H54 (cell line): ENCODE results near the gene SLC24A1.

Source experiments
- DNase-seq: peaks from one replicate; pipeline ENCODE4 v3.0.0; 2011; ENCODE audit warnings: low spot score, mixed read lengths; ENCODE audit not compliant: insufficient read length
- FAIRE-seq: peaks from 3 replicates; lab custom pipeline; 2011; peaks lifted over from hg19 to GRCh38; lab: Jason Lieb, UNC
- POLR2A ChIP-seq: IDR thresholded peaks from 2 replicates; pipeline ENCODE4 v1.6.1; 2011; ENCODE audit warnings: low read depth, mild to moderate bottlenecking, low read length

SLC24A1 gene

GRCh38 chr15:65631503-65631902, 9.8 kb downstream of the SLC24A1 start:
- DNase-seq (no peak), FAIRE-seq (no peak)

GRCh38 chr15:65632780-65633375, 11.1 kb downstream of the SLC24A1 start:
- no peak for FAIRE-seq
- no peak for DNase-seq
- TF ChIP-seq POLR2A: no peak

More at GRCh38 chr15:65631503-65631902, 9.8 kb downstream of the SLC24A1 start:
- no peak for TF ChIP-seq POLR2A

GRCh38 chr15:65633752-65634151, 12.0 kb downstream of the SLC24A1 start:
- DNase-seq (no peak), FAIRE-seq (no peak)
- no peak for TF ChIP-seq POLR2A

GRCh38 chr15:65634356-65634755, 12.6 kb downstream of the SLC24A1 start:
- DNase-seq (no peak), FAIRE-seq (no peak)
- TF ChIP-seq POLR2A: no peak

- no peak for TF ChIP-seq POLR2A
- FAIRE-seq: no peak
Observed at GRCh38 chr15:65638109-65638508, 16.4 kb downstream of the SLC24A1 start.

GRCh38 chr15:65638681-65639089, 16.9 kb downstream of the SLC24A1 start:
- DNase-seq (peak; percentile 55), FAIRE-seq (no peak)
- no peak for TF ChIP-seq POLR2A

More at GRCh38 chr15:65638109-65638508, 16.4 kb downstream of the SLC24A1 start:
- no peak for DNase-seq

- FAIRE-seq (no peak), DNase-seq (no peak)
- no peak for TF ChIP-seq POLR2A
Observed at GRCh38 chr15:65639509-65639908, 17.8 kb downstream of the SLC24A1 start.

- no peak for TF ChIP-seq POLR2A
- no peak for DNase-seq
- FAIRE-seq: no peak
Observed at GRCh38 chr15:65641768-65642475, 20.2 kb downstream of the SLC24A1 start.

- FAIRE-seq (no peak), DNase-seq (no peak)
- TF ChIP-seq POLR2A: no peak
Observed at GRCh38 chr15:65642594-65642993, 20.9 kb downstream of the SLC24A1 start.

GRCh38 chr15:65644282-65644681, 22.5 kb downstream of the SLC24A1 start:
- DNase-seq (no peak), FAIRE-seq (no peak)
- TF ChIP-seq POLR2A: no peak

- no peak for DNase-seq
- FAIRE-seq: no peak
- TF ChIP-seq POLR2A: no peak
Observed at GRCh38 chr15:65645392-65645791, 23.7 kb downstream of the SLC24A1 start.

GRCh38 chr15:65646486-65646885, 24.7 kb downstream of the SLC24A1 start:
- DNase-seq (peak; percentile 42), FAIRE-seq (no peak)
- no peak for TF ChIP-seq POLR2A

GRCh38 chr15:65650312-65651041, 28.7 kb downstream of the SLC24A1 start:
- no peak for FAIRE-seq
- no peak for DNase-seq
- no peak for TF ChIP-seq POLR2A

- DNase-seq: no peak
- FAIRE-seq: no peak
- TF ChIP-seq POLR2A: no peak
Observed at GRCh38 chr15:65651042-65651322, 29.2 kb downstream of the SLC24A1 start.
